H1 (cell line): Measurements from ENCODE around the gene KANSL3. TPM values are rescaled to one million over a fixed set of nuclear protein-coding genes. Genes with fewer than 3 reads are reported as not detected.

Source experiments
- CTCF ChIA-PET: fragments of 300-600 bp; sonication (Branson Sonifier 250); formaldehyde crosslinking; loops from one replicate; lab custom pipeline; 2021; ENCODE audit not compliant: partially characterized antibody; lab: Charles Lee
- POLR2A ChIA-PET: fragments of 300-600 bp; sonication (Branson Sonifier 250); formaldehyde crosslinking; loops from one replicate; lab custom pipeline; 2021; ENCODE audit warnings: inconsistent platforms; ENCODE audit not compliant: partially characterized antibody; lab: Charles Lee
- DNase-seq, 2 experiments: peaks; one replicate each; pipeline versions ENCODE4 v3.0.0 to v3.0.0-alpha.2; 2010 to 2022; ENCODE audit warnings: low spot score in 2 of 2, low read depth in 1 of 2, mixed read lengths in 1 of 2
- FAIRE-seq: peaks from 2 replicates; lab custom pipeline; 2011; peaks lifted over from hg19 to GRCh38; lab: Jason Lieb, UNC
- H2AFZ ChIP-seq: 2 replicates; pipeline ENCODE4 v1.8.1; 2012; ENCODE audit warnings: low read length, inconsistent platforms
- H2AK5ac ChIP-seq: 2 replicates; pipeline ENCODE4 v1.6.1; 2013; ENCODE audit warnings: low read depth, low read length
- H2BK120ac ChIP-seq: replicated peaks from 2 replicates; pipeline ENCODE3; 2013; ENCODE audit warnings: low read depth, low read length, inconsistent platforms
- H2BK12ac ChIP-seq: 2 replicates; pipeline ENCODE4 v1.6.1; 2013; ENCODE audit warnings: low read depth, low read length
- H2BK15ac ChIP-seq: 2 replicates; pipeline ENCODE4 v1.6.1; 2013; ENCODE audit warnings: low read length
- H2BK20ac ChIP-seq: 2 replicates; pipeline ENCODE4 v1.6.1; 2013; ENCODE audit warnings: low read length
- H2BK5ac ChIP-seq: 2 replicates; pipeline ENCODE4 v1.6.1; 2013; ENCODE audit warnings: low read depth, low read length
- H3K14ac ChIP-seq: 2 replicates; pipeline ENCODE4 v1.6.1; 2013; ENCODE audit warnings: inconsistent platforms; ENCODE audit not compliant: insufficient read length
- H3K18ac ChIP-seq: 2 replicates; pipeline ENCODE4 v1.6.1; 2013; ENCODE audit warnings: low read length; ENCODE audit errors: extremely low read depth
- H3K23ac ChIP-seq: 2 replicates; pipeline ENCODE4 v1.6.1; 2013; ENCODE audit warnings: inconsistent platforms; ENCODE audit not compliant: insufficient read length
- H3K23me2 ChIP-seq: 2 replicates; pipeline ENCODE4 v1.6.1; 2013; ENCODE audit warnings: low read depth, low read length
- H3K27ac ChIP-seq: 2 replicates; pipeline ENCODE4 v1.6.1; 2011; ENCODE audit warnings: low read depth, low read length, inconsistent platforms
- H3K27me3 ChIP-seq, 4 experiments: replicated peaks in 1 of 4; 1 replicate in 1 of 4; 2 replicates in 3 of 4; pipeline versions ENCODE4 v1.6.1 to v1.8.1; 2011 to 2013; ENCODE audit warnings: low read length in 3 of 4, mild to moderate bottlenecking in 3 of 4, inconsistent platforms in 2 of 4, mixed read lengths in 2 of 4, moderate library complexity in 1 of 4; ENCODE audit not compliant: control insufficient read depth in 3 of 4, insufficient read depth in 3 of 4; ENCODE audit errors: extremely low read depth in 1 of 4
- H3K36me3 ChIP-seq, 4 experiments: 2 replicates each; pipeline versions ENCODE4 v1.6.1 to v1.8.1; 2011 to 2013; ENCODE audit warnings: mild to moderate bottlenecking in 4 of 4, low read length in 3 of 4, moderate library complexity in 2 of 4, control low read depth in 1 of 4, inconsistent platforms in 1 of 4; ENCODE audit not compliant: insufficient read depth in 4 of 4, control insufficient read depth in 2 of 4
- H3K4ac ChIP-seq: replicated peaks from 2 replicates; pipeline ENCODE3; 2013; ENCODE audit warnings: low read length, low read depth, mixed read lengths, inconsistent platforms; ENCODE audit not compliant: insufficient read length
- H3K4me1 ChIP-seq, 4 experiments: replicated peaks in 1 of 4; 1 replicate in 1 of 4; 2 replicates in 3 of 4; pipeline versions ENCODE4 v1.6.1 to v1.8.1; 2011 to 2013; ENCODE audit warnings: low read length in 3 of 4, inconsistent platforms in 2 of 4, mixed read lengths in 1 of 4; ENCODE audit not compliant: insufficient read depth in 4 of 4, control insufficient read depth in 3 of 4
- H3K4me2 ChIP-seq, 2 experiments: 2 replicates each; pipeline versions ENCODE4 v1.6.1 to v1.8.1; 2011 to 2013; ENCODE audit warnings: low read depth in 2 of 2, low read length in 2 of 2, control low read depth in 1 of 2, inconsistent platforms in 1 of 2, mild to moderate bottlenecking in 1 of 2; ENCODE audit not compliant: insufficient read depth in 1 of 2
- H3K4me3 ChIP-seq, 4 experiments: fragments of 200-600, 300-600 bp in 1 of 4; sonication (generic), shearing (Covaris generic), sonication (Bioruptor Twin) in 1 of 4; 2 replicates each; pipeline versions ENCODE4 v1.5.1 to v1.8.1; 2011 to 2016; ENCODE audit warnings: low read length in 4 of 4, low read depth in 3 of 4, control low read depth in 2 of 4, inconsistent platforms in 2 of 4, mild to moderate bottlenecking in 2 of 4, mixed read lengths in 1 of 4, moderate library complexity in 1 of 4; ENCODE audit not compliant: insufficient read depth in 2 of 4; ENCODE audit errors: extremely low read depth in 1 of 4
- H3K56ac ChIP-seq: replicated peaks from 2 replicates; pipeline ENCODE3; 2013; ENCODE audit warnings: low read depth, mild to moderate bottlenecking, mixed read lengths, low read length, inconsistent platforms; ENCODE audit not compliant: insufficient read length
- H3K79me1 ChIP-seq: 2 replicates; pipeline ENCODE4 v1.6.1; 2013; ENCODE audit warnings: low read depth, low read length, control low read depth
- H3K79me2 ChIP-seq, 2 experiments: 2 replicates each; pipeline versions ENCODE4 v1.6.1 to v1.8.1; 2012 to 2013; ENCODE audit warnings: low read length in 2 of 2, mild to moderate bottlenecking in 2 of 2, inconsistent platforms in 1 of 2; ENCODE audit not compliant: insufficient read depth in 2 of 2, control insufficient read depth in 1 of 2
- H3K9ac ChIP-seq, 4 experiments: replicated peaks in 1 of 4; 1 replicate in 1 of 4; 2 replicates in 3 of 4; pipeline versions ENCODE4 v1.6.1 to v1.8.1; 2011 to 2013; ENCODE audit warnings: low read depth in 3 of 4, low read length in 3 of 4, control low read depth in 2 of 4, mild to moderate bottlenecking in 2 of 4, moderate library complexity in 2 of 4, inconsistent platforms in 1 of 4; ENCODE audit errors: extremely low read depth in 1 of 4
- H3K9me3 ChIP-seq, 2 experiments: 2 replicates each; pipeline versions ENCODE4 v1.6.1 to v1.8.1; 2012 to 2013; ENCODE audit warnings: mild to moderate bottlenecking in 2 of 2, moderate library complexity in 2 of 2, control low read depth in 1 of 2, inconsistent platforms in 1 of 2, low read depth in 1 of 2, low read length in 1 of 2, mixed read lengths in 1 of 2; ENCODE audit not compliant: insufficient read depth in 2 of 2
- H4K20me1 ChIP-seq, 2 experiments: replicated peaks in 1 of 2; 2 replicates each; pipeline versions ENCODE3 to v1.8.1; 2011 to 2013; ENCODE audit warnings: inconsistent platforms in 2 of 2, low read length in 2 of 2, mild to moderate bottlenecking in 1 of 2; ENCODE audit not compliant: insufficient read depth in 2 of 2, control insufficient read depth in 1 of 2
- H4K5ac ChIP-seq: 2 replicates; pipeline ENCODE4 v1.6.1; 2013; ENCODE audit warnings: low read length, low read depth, mixed read lengths, inconsistent platforms; ENCODE audit not compliant: insufficient read length
- H4K8ac ChIP-seq: 2 replicates; pipeline ENCODE4 v1.8.0; 2013; ENCODE audit warnings: mild to moderate bottlenecking, moderate library complexity, low read length, inconsistent platforms; ENCODE audit not compliant: insufficient read depth; ENCODE audit errors: extremely low read depth
- H4K91ac ChIP-seq: replicated peaks from 2 replicates; pipeline ENCODE3; 2013; ENCODE audit warnings: low read length, mixed read lengths, inconsistent platforms; ENCODE audit not compliant: insufficient read length
- BACH1 ChIP-seq: IDR thresholded peaks from 2 replicates; pipeline ENCODE4 v1.6.1; 2012; ENCODE audit warnings: low read length, improper control_type of control experiment
- CEBPB ChIP-seq: IDR thresholded peaks from 2 replicates; pipeline ENCODE4 v1.6.1; 2012; ENCODE audit warnings: low read depth, low read length
- CHD1 ChIP-seq: IDR thresholded peaks from 2 replicates; pipeline ENCODE4 v1.6.1; 2012; ENCODE audit warnings: low read depth, low read length, improper control_type of control experiment
- EP300 ChIP-seq, 2 experiments: IDR thresholded peaks; 1 replicate in 1 of 2; 2 replicates in 1 of 2; pipeline ENCODE4 v1.6.1; 2011 to 2012; ENCODE audit warnings: low read depth in 2 of 2, low read length in 2 of 2, mild to moderate bottlenecking in 2 of 2, borderline replicate concordance in 1 of 2, inconsistent platforms in 1 of 2, moderate library complexity in 1 of 2
- KDM1A ChIP-seq: fragments of 200-600, 300-600 bp; sonication (generic); IDR thresholded peaks from 2 replicates; pipeline ENCODE4 v1.7.1; 2016; ENCODE audit warnings: mild to moderate bottlenecking, low read length, borderline replicate concordance
- MAX ChIP-seq: IDR thresholded peaks from 2 replicates; pipeline ENCODE4 v1.6.1; 2012; ENCODE audit warnings: inconsistent platforms
- RXRA ChIP-seq: IDR thresholded peaks from 2 replicates; pipeline ENCODE4 v1.6.1; 2011; ENCODE audit warnings: low read depth, mild to moderate bottlenecking, low read length, moderate library complexity; ENCODE audit not compliant: insufficient read depth
- SAP30 ChIP-seq: fragments of 300-600 bp; sonication (generic); IDR thresholded peaks from 2 replicates; pipeline ENCODE4 v1.7.1; 2012; ENCODE audit warnings: low read length, moderate library complexity, mild to moderate bottlenecking, inconsistent platforms; ENCODE audit not compliant: insufficient read depth, insufficient replicate concordance
- SP2 ChIP-seq: IDR thresholded peaks from 2 replicates; pipeline ENCODE4 v1.6.1; 2012; ENCODE audit warnings: mild to moderate bottlenecking, low read length, inconsistent platforms
- ZNF274 ChIP-seq: IDR thresholded peaks from 2 replicates; pipeline ENCODE4 v1.7.0; 2012; ENCODE audit warnings: low read length, borderline replicate concordance; ENCODE audit errors: extremely low read depth
- WGBS, 2 experiments: shearing (Covaris generic) in 1 of 2; methylation state at CpG; one replicate each; pipeline versions ENCODE4 v1.1.6 to v1.1.7; 2013 to 2015; ENCODE audit warnings: low lambda C conversion rate in 2 of 2, mixed read lengths in 2 of 2, inconsistent platforms in 1 of 2, low coverage in 1 of 2, missing lambda C conversion rate in 1 of 2; ENCODE audit not compliant: insufficient replicate concordance in 2 of 2, insufficient coverage in 1 of 2, insufficient read length in 1 of 2; ENCODE audit errors: extremely low coverage in 1 of 2, missing lambda C conversion rate in 1 of 2; 5-methylcytosine and 5-hydroxymethylcytosine counted together
- polyA plus RNA-seq, 7 experiments: library from polyadenylated mRNA; depleted of rRNA in 3 of 7; stranded (reverse) in 5 of 7; unstranded in 2 of 7; fragments of >200 nt in 5 of 7; fragments of 200-250 nt in 2 of 7; gene quantifications; 1 replicate in 5 of 7; 2 replicates in 1 of 7; 4 replicates in 1 of 7; pipeline versions ENCODE4 v1.2.1 to v1.2.3, GENCODE V29; 2011 to 2013; ENCODE audit warnings: missing spikeins in 2 of 7, mixed read lengths in 2 of 7
- total RNA-seq: library from RNA; stranded (reverse); fragmentation: NEBNext Ultra II Directional; extraction: Animal tissue kit (Norgen Biotek cat#: 25700); gene quantifications from 2 replicates; pipeline ENCODE4 v1.2.1, GENCODE V29; 2021
- TF ChIP-seq, protein P1 (sequence below): IDR thresholded peaks from 2 replicates; pipeline ENCODE4 v1.6.1; 2012; ENCODE audit warnings: inconsistent platforms

The KANSL3 gene
- total and polyA plus RNA-seq, 2 of the 8 experiments (the other 6 are each of a cell fraction or from before 2014, with no cell fraction given), result 19.8 to 31.4 TPM

- DNase-seq, result no peak
- Histone ChIP-seq H3K56ac (no peak overlapping the region), H2BK15ac (no peak overlapping the region), H3K27me3 (peaks cover 0 to 2% (median 0%) of the 10 kb centered on the region in 4 experiments; a peak in 3 of 7 replicates), H4K5ac (no peak overlapping the region), H2BK120ac (no peak overlapping the region), H3K18ac (no peak overlapping the region), H3K79me2 (no peaks in the 10 kb centered on the region), H3K9me3 (no peaks in the 10 kb centered on the region), H3K36me3 (no peaks in the 10 kb centered on the region), H3K14ac (no peak overlapping the region), H3K4me3 (no peak overlapping the region), H3K4ac (no peak overlapping the region), H3K9ac (no peak overlapping the region), H3K23ac (no peak overlapping the region), H4K91ac (no peak overlapping the region), H3K79me1 (no peaks in the 10 kb centered on the region), H4K8ac (no peak overlapping the region; the same call in 1 of the 2 replicates), H2BK12ac (0 out of 2 replicates have a peak overlapping the region, but pooled peaks have one; percentile 3), H4K20me1 (peaks cover 0 to 2% of the 10 kb centered on the region in 2 experiments), H3K4me2 (no peak overlapping the region), H2BK20ac (no peak overlapping the region), H2BK5ac (no peak overlapping the region), H3K23me2 (no peaks in the 10 kb centered on the region), H2AK5ac (no peak overlapping the region), H2AFZ (no peak overlapping the region), H3K27ac (no peak overlapping the region), H3K4me1 (peaks cover 0 to 18% (median 5%) of the 10 kb centered on the region in 4 experiments; a peak in 5 of 7 replicates)
- ChIA-PET CTCF (interaction anchor here (0.8 to 13.1 kb wide), 8 partner anchors 8 to 145 kb away, joined by 3 to 361 read pairs (median 4); partner anchors contain the start of gene ARID5A), POLR2A (no interaction called here)
- FAIRE-seq, result no peak
- WGBS, 2 experiments, result 90% methylated on average over 18 of the region's 18 CpGs; no CpG with 5 or more reads in 1 of the 2 experiments
- TF ChIP-seq MAX (no peak), RXRA (no peak), SP2 (no peak), CHD1 (no peak), SAP30 (no peak), CEBPB (no peak), ZNF274 (no peak), KDM1A (no peak), EP300 (IDR thresholded peaks at IDR 0.05; ENCODE audit: borderline replicate concordance in 1 of 2, low read depth in 2 of 2, low read length in 2 of 2) (no peak), BACH1 (no peak)
- TF ChIP-seq, protein P1, sequence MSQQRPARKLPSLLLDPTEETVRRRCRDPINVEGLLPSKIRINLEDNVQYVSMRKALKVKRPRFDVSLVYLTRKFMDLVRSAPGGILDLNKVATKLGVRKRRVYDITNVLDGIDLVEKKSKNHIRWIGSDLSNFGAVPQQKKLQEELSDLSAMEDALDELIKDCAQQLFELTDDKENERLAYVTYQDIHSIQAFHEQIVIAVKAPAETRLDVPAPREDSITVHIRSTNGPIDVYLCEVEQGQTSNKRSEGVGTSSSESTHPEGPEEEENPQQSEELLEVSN, result no peak
Measured at GRCh38 chr2:96552315-96553175, 85.6 kb downstream of the KANSL3 start.
